NCI-H774 (cell line): ENCODE results near the gene TNS4.

Experiments
- DNase-seq: peaks from one replicate; lab custom pipeline; 2025; lab: John Stamatoyannopoulos, UW

TNS4 gene

GRCh38 chr17:40433551-40434415 lies 67.6 kb downstream of the TNS4 start:
- DNase-seq = no peak

GRCh38 chr17:40432864-40433528 lies 68.4 kb downstream of the TNS4 start:
- DNase-seq = no peak

- DNase-seq = no peak
These were observed 70.2 kb downstream of the TNS4 start for GRCh38 chr17:40431231-40431602.

GRCh38 chr17:40430272-40431230 lies 70.9 kb downstream of the TNS4 start:
- no peak for DNase-seq

- no peak for DNase-seq
These were observed 74.4 kb downstream of the TNS4 start for GRCh38 chr17:40427002-40427491.
